CD4-positive, alpha-beta T cell treated with Interleukin-10 for 1 hour (primary cell): Measurements from ENCODE around the gene MXD3.
A peak's percentile ranks its signal among the peaks of the same experiment; 100 is the strongest.

Experiments
- DNase-seq: peaks from one replicate; pipeline ENCODE4 v3.0.0-alpha.2; 2020

The MXD3 gene

GRCh38 chr5:177302354-177303110, 9.2 kb downstream of the MXD3 start:
- no peak for DNase-seq

- no peak for DNase-seq
These were observed 10.1 kb downstream of the MXD3 start for GRCh38 chr5:177301503-177302165.

GRCh38 chr5:177300951-177301350, 10.7 kb downstream of the MXD3 start:
- DNase-seq: no peak

- DNase-seq: peak; percentile 79
These were observed 11.3 kb downstream of the MXD3 start for GRCh38 chr5:177300236-177300880.

- DNase-seq: no peak
These were observed 12.0 kb downstream of the MXD3 start for GRCh38 chr5:177299697-177300096.

- DNase-seq: no peak
These were observed 13.8 kb downstream of the MXD3 start for GRCh38 chr5:177297922-177298321.

- no peak for DNase-seq
These were observed 15.1 kb downstream of the MXD3 start for GRCh38 chr5:177296581-177296980.

- no peak for DNase-seq
These were observed 15.8 kb downstream of the MXD3 start for GRCh38 chr5:177295924-177296323.

- no peak for DNase-seq
These were observed 17.1 kb downstream of the MXD3 start for GRCh38 chr5:177294632-177295031.

- no peak for DNase-seq
These were observed 17.7 kb downstream of the MXD3 start for GRCh38 chr5:177293819-177294581.

- DNase-seq: no peak
These were observed 20.0 kb downstream of the MXD3 start for GRCh38 chr5:177291735-177292134.

GRCh38 chr5:177290816-177291596, 20.7 kb downstream of the MXD3 start:
- DNase-seq: no peak

- DNase-seq: no peak
These were observed 23.5 kb downstream of the MXD3 start for GRCh38 chr5:177288191-177288590.

GRCh38 chr5:177276886-177277285, 34.8 kb downstream of the MXD3 start:
- DNase-seq: no peak

- DNase-seq: no peak
These were observed 35.8 kb downstream of the MXD3 start for GRCh38 chr5:177275883-177276282.

GRCh38 chr5:177271113-177271512, 40.6 kb downstream of the MXD3 start:
- DNase-seq: no peak

- no peak for DNase-seq
These were observed 41.0 kb downstream of the MXD3 start for GRCh38 chr5:177270653-177271052.

GRCh38 chr5:177269976-177270375, 41.7 kb downstream of the MXD3 start:
- no peak for DNase-seq

- no peak for DNase-seq
These were observed 42.3 kb downstream of the MXD3 start for GRCh38 chr5:177269232-177269895.

GRCh38 chr5:177265395-177265794, 46.3 kb downstream of the MXD3 start:
- DNase-seq: no peak

- no peak for DNase-seq
These were observed 47.5 kb downstream of the MXD3 start for GRCh38 chr5:177264178-177264577.

- DNase-seq: no peak
These were observed 50.2 kb downstream of the MXD3 start for GRCh38 chr5:177261510-177261909.
